Stimulated activated effector memory CD8-positive, alpha-beta T cell treated with anti-CD3 and anti-CD28 coated beads, Interleukin-12 subunit alpha, Interleukin-12 subunit beta, amount 100 ng/mL, for 72 hours (primary cell): ENCODE measurements around the gene SBF1.
A peak's percentile ranks its signal among the peaks of the same experiment; 100 is the strongest.
"Not testable (repeated sequence)": the region's sequence is repeated elsewhere in the genome, so short reads cannot be mapped to it uniquely, and the experiment has no call there.

Experiments used
- ATAC-seq: fragments of 150-1000 bp; cut with Tn5 transposase; 2 replicates; pipeline ENCODE4 v1.10.0; 2021
- DNase-seq, 2 donors: peaks; one replicate each; pipeline ENCODE4 v3.0.0; 2021 to 2022; ENCODE audit warnings: low spot score in 2 of 2
- H3K27ac Mint-ChIP-seq: one replicate; pipeline ENCODE4 v1.8.0; 2022; ENCODE audit warnings: mild to moderate bottlenecking, mixed read lengths
- H3K36me3 Mint-ChIP-seq: one replicate; pipeline ENCODE4 v1.8.0; 2022; ENCODE audit warnings: mild to moderate bottlenecking, mixed read lengths
- H3K4me1 Mint-ChIP-seq: one replicate; pipeline ENCODE4 v1.8.0; 2022; ENCODE audit warnings: mixed read lengths
- H3K4me3 Mint-ChIP-seq: one replicate; pipeline ENCODE4 v1.8.0; 2022; ENCODE audit warnings: mild to moderate bottlenecking, mixed read lengths
- H3K9me3 Mint-ChIP-seq: one replicate; pipeline ENCODE4 v1.8.0; 2022; ENCODE audit warnings: mixed read lengths

SBF1 gene

GRCh38 chr22:50474710-50475651 is at the start of gene SBF1:
TSS of gene SBF1 (minus strand) at chr22:50475035. CDS start at chr22:50474840, 195 bp downstream.
- Mint-ChIP-seq H3K4me3 (peak within 1 kb of the TSS; percentile 88), H3K4me1 (peaks cover 55% of the 10 kb centered on the region), H3K9me3 (no peaks in the 10 kb centered on the region), H3K27ac (peak within 1 kb of the TSS; percentile 93), H3K36me3 (peaks cover 19% of the 10 kb centered on the region)
- peak; percentile 77 for ATAC-seq
- DNase-seq: peak; percentile 90 to 94

- peaks cover 47% of the 10 kb centered on the region for H3K4me1 Mint-ChIP-seq
- H3K36me3 Mint-ChIP-seq: peaks cover 83% of the 10 kb centered on the region
- peak overlapping the region; percentile 95 for H3K27ac Mint-ChIP-seq
- peak; percentile 3 to 59 for DNase-seq
- H3K9me3 Mint-ChIP-seq: no peaks in the 10 kb centered on the region
- no peak for ATAC-seq
- H3K4me3 Mint-ChIP-seq: peak overlapping the region; percentile 93
Observed at GRCh38 chr22:50523806-50524675, 49.2 kb upstream of the SBF1 start.

DNA sequence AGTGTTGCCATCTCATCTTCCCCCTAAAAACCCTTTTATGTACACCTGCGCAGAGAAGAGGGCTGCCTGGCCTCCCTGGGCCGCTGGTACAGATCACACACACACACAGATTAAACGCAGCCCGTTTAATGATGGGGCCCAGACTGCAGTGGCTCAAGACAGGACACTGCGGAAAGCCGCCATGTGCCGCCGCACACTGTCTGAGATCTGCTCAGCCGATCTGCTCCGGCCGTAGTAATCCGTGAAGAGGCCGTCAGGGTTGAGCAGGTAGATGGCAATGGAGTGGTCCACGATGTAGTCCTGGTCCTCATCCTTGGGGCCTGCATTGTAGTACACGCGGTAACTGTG is 48.6 kb upstream of the SBF1 start:
- Mint-ChIP-seq H3K36me3 (peaks cover 87% of the 10 kb centered on the region), H3K4me3 (peak overlapping the region; percentile 93), H3K9me3 (no peaks in the 10 kb centered on the region), H3K4me1 (peaks cover 41% of the 10 kb centered on the region), H3K27ac (no peak overlapping the region)
- DNase-seq: peak in 1 of 2 donors; percentile 51
- no peak for ATAC-seq

GRCh38 chr22:50522806-50523438 is 48.1 kb upstream of the SBF1 start:
- ATAC-seq (no peak), DNase-seq (peak in 1 of 2 donors; percentile 51)
- H3K4me3 Mint-ChIP-seq: no peak overlapping the region
- H3K9me3 Mint-ChIP-seq: no peaks in the 10 kb centered on the region
- H3K4me1 Mint-ChIP-seq: peaks cover 35% of the 10 kb centered on the region
- H3K36me3 Mint-ChIP-seq: peaks cover 89% of the 10 kb centered on the region
- no peak overlapping the region for H3K27ac Mint-ChIP-seq

GRCh38 chr22:50522208-50522805 is 47.5 kb upstream of the SBF1 start:
- ATAC-seq (no peak), DNase-seq (no peak)
- Mint-ChIP-seq H3K4me1 (peaks cover 29% of the 10 kb centered on the region), H3K9me3 (no peaks in the 10 kb centered on the region), H3K27ac (no peak overlapping the region), H3K36me3 (peaks cover 91% of the 10 kb centered on the region), H3K4me3 (no peak overlapping the region)

DNA sequence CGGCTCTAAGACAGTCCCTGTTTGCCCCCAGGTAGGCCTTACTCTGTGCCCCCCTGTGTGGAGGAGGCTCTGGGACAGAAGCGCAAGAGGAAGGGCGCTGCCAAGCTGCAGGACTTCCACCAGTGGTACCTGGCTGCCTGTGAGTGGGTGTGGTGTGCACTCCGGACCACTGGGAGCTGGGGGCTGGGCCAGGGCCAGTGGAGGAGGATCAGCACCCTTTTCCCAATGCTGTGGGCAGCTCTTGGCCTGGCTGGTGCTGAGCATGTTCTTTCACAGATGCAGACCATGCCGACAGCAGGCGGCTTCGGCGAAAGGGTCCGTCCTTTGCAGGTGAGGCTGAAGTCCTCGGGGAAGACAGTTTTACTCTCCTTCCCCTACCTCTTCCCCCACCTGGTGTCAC is 46.9 kb upstream of the SBF1 start:
- Mint-ChIP-seq H3K4me1 (peaks cover 23% of the 10 kb centered on the region), H3K9me3 (no peaks in the 10 kb centered on the region), H3K36me3 (peaks cover 91% of the 10 kb centered on the region), H3K27ac (no peak overlapping the region), H3K4me3 (no peak overlapping the region)
- ATAC-seq: no peak
- DNase-seq: no peak

GRCh38 chr22:50520826-50521453 is 46.1 kb upstream of the SBF1 start:
- H3K36me3 Mint-ChIP-seq: peaks cover 92% of the 10 kb centered on the region
- H3K4me3 Mint-ChIP-seq: no peak overlapping the region
- ATAC-seq (no peak), DNase-seq (peak in 1 of 2 donors; percentile 52)
- no peak overlapping the region for H3K27ac Mint-ChIP-seq
- peaks cover 24% of the 10 kb centered on the region for H3K4me1 Mint-ChIP-seq
- H3K9me3 Mint-ChIP-seq: no peaks in the 10 kb centered on the region

DNA sequence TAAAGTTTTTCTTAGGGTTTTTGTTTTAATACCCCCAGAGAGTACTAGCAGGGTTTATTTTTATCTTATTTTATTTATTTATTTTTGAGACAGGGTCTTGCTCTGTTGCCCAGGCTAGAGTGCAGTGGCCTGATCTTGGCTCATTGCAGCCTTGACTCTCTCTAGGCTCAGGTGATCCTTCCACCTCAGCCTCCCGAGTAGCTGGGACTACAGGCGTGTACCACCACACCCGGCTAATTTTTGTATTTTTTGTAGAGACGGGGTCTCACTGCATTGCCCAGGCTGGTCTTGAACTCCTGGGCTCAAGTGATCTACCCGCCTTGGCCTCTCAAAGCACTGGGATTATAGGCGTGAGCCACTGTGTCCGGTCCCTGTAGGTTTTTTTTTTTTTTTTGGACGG is 45.3 kb upstream of the SBF1 start:
- DNase-seq, H3K27ac Mint-ChIP-seq, H3K9me3 Mint-ChIP-seq, H3K4me3 Mint-ChIP-seq, ATAC-seq: not testable (repeated sequence)
- H3K36me3 Mint-ChIP-seq: peaks cover 93% of the 10 kb centered on the region
- peaks cover 30% of the 10 kb centered on the region for H3K4me1 Mint-ChIP-seq

- ATAC-seq: no peak
- H3K9me3 Mint-ChIP-seq: no peaks in the 10 kb centered on the region
- H3K27ac Mint-ChIP-seq: no peak overlapping the region
- DNase-seq: no peak
- no peak overlapping the region for H3K4me3 Mint-ChIP-seq
- peaks cover 28% of the 10 kb centered on the region for H3K4me1 Mint-ChIP-seq
- H3K36me3 Mint-ChIP-seq: peaks cover 93% of the 10 kb centered on the region
Observed at GRCh38 chr22:50519151-50519550, 44.3 kb upstream of the SBF1 start.

DNA sequence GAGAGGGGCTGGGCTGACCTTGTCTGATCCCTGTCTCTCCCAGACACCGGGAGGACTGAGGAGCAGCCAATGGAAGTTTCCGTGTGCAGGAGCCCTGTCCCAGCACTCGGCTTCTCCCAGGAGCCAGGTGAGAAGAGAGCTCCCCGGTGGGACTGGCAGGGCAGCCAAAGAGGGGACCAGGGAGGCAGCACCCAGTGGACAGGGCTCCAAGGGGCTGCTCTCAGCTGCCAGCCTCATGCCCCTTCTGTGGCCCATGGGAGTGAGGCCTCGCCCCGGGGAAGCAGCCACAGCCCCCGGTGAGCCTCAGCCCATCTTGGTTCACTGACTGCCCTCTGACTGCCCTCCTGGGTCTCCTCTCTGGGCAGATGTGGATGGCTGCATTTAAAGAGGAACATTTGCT is 43.8 kb upstream of the SBF1 start:
- Mint-ChIP-seq H3K4me3 (no peak overlapping the region), H3K4me1 (peaks cover 31% of the 10 kb centered on the region), H3K9me3 (no peaks in the 10 kb centered on the region), H3K36me3 (peaks cover 90% of the 10 kb centered on the region), H3K27ac (no peak overlapping the region)
- ATAC-seq: no peak
- DNase-seq: no peak

- Mint-ChIP-seq H3K36me3 (peaks cover 84% of the 10 kb centered on the region), H3K9me3 (no peaks in the 10 kb centered on the region), H3K4me1 (peaks cover 24% of the 10 kb centered on the region), H3K4me3 (no peak overlapping the region), H3K27ac (no peak overlapping the region)
- ATAC-seq (no peak), DNase-seq (no peak)
Observed at GRCh38 chr22:50517495-50518260, 42.8 kb upstream of the SBF1 start.

GRCh38 chr22:50516891-50517290 is 42.1 kb upstream of the SBF1 start:
- ATAC-seq (no peak), DNase-seq (no peak)
- Mint-ChIP-seq H3K4me1 (peaks cover 30% of the 10 kb centered on the region), H3K9me3 (no peaks in the 10 kb centered on the region), H3K36me3 (peaks cover 86% of the 10 kb centered on the region), H3K27ac (no peak overlapping the region), H3K4me3 (no peak overlapping the region)

DNA sequence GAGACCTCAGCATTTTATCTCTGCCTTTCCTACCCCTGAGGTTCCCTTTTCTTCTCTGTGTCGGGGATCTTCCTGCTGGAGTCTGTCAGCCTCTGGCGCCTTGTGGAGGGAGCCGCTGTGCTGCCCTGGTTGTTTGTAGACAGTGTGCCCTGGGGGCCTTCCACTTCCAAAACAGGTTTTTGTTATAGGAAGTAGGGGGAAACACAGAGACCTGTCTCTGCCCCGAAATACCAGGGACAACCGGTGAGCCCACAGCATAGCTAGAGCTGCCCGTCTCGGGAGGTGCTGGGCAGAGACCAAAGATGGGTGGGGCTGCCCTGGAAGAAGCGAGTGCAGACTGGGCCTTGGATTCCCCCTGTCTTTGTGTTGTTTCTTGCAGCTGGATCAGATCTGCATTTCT is 41.2 kb upstream of the SBF1 start:
- Mint-ChIP-seq H3K27ac (no peak overlapping the region), H3K4me3 (no peak overlapping the region), H3K9me3 (no peaks in the 10 kb centered on the region), H3K36me3 (peaks cover 86% of the 10 kb centered on the region), H3K4me1 (peaks cover 30% of the 10 kb centered on the region)
- DNase-seq (no peak), ATAC-seq (no peak)

DNA sequence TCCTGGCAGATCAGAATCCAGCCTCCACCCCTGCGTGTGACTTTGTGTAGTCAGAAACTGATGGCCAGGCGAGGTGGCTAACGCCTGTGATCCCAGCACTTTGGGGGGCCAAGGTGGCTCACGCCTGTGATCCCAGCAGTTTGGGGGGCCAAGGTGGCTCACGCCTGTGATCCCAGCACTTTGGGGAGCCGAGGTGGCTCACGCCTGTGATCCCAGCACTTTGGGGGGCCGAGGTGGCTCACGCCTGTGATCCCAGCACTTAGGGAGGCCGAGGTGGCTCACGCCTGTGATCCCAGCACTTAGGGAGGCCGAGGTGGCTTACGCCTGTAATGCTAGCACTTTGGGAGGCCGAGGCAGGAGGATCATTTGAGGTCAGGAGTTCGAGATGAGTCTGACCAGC is 38.3 kb upstream of the SBF1 start:
- Mint-ChIP-seq H3K9me3 (no peaks in the 10 kb centered on the region), H3K4me1 (peaks cover 44% of the 10 kb centered on the region), H3K36me3 (peaks cover 87% of the 10 kb centered on the region), H3K4me3 (no peak overlapping the region), H3K27ac (no peak overlapping the region)
- no peak for DNase-seq
- ATAC-seq: no peak
